LNCaP clone FGC (cell line): ENCODE measurements around the gene CLEC16A.

Experiments used
- DNase-seq: peaks from one replicate; pipeline ENCODE4 v3.0.0-alpha.2; 2011; ENCODE audit warnings: low read depth
- H3K4me3 ChIP-seq: 2 replicates; pipeline ENCODE4 v1.5.1; 2011; ENCODE audit warnings: mild to moderate bottlenecking, low read depth, low read length, control low read depth
- CTCF ChIP-seq: IDR thresholded peaks from 2 replicates; pipeline ENCODE4 v1.5.1; 2012; ENCODE audit warnings: mild to moderate bottlenecking; ENCODE audit not compliant: control insufficient read depth, insufficient read depth; ENCODE audit errors: extremely low read depth

Gene CLEC16A

DNA sequence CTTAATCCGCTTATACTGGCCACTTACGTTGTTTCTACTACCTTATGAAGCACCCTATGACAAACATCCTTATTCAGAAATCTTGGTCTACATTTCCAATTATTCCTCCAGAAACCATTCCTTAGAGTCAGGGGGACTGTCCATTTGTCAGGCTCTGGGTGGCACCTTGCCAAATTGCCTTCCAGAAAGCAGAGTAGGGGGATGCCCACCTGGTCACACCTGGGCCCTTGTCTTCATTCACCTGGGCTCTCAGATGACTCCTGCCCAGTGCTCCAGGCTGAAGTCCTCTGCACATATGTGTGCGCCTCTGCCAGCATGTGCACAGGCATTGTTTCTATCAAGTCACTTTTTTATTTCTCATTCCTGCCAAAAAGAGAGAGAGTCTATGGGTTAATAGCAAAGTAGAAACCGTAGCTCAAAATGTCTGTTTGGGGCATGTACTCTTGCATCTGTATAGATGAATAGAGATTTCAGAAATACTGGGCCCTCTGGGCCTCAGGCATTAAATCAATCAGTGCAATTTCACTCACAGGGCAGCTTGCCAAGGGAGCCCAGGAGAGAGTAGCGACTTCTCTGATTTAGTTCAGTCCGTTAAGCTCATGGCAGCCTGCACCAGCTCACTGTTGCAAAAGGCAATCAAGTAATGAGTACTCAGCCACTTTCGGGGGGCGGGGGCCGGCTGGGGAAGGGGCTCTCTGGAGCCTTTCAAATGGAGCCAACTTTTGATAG lies 207.0 kb downstream of the CLEC16A start:
- no peak for TF ChIP-seq CTCF
- H3K4me3 ChIP-seq, result no peak overlapping the region
- DNase-seq, result no peak

- no peak for TF ChIP-seq CTCF
- DNase-seq, result no peak
- H3K4me3 ChIP-seq, result no peak overlapping the region
These were observed 207.7 kb downstream of the CLEC16A start for GRCh38 chr16:11151885-11152629.

GRCh38 chr16:11152677-11153331 lies 208.4 kb downstream of the CLEC16A start:
- DNase-seq, result no peak
- H3K4me3 ChIP-seq, result no peak overlapping the region
- TF ChIP-seq CTCF, result no peak

DNA sequence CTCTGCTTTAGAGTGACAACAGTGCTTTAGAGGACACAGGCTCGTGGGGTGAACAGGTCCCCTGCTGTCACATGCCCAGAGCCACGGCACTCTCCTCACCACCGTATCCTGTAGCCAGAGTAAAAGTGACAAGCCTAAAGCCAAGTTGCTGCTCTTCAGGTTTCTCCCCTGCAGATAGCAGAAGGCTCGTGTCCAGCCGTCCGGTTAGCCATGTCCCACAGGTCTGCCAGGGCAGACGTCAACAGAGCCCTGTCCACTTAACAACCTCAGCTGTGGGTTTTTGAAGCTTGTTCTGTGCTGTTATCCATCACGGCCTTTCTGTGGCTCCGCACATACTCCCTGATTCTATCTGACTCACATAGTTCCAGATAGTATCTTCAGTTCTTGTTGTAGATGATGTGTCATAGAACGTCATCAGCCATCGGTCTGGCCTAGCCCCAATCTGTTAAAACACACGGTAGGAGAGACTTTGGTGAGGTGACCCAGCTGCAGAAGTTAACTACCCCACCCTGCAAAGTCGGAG lies 211.0 kb downstream of the CLEC16A start:
- DNase-seq, result no peak
- no peak for TF ChIP-seq CTCF
- no peak overlapping the region for H3K4me3 ChIP-seq

GRCh38 chr16:11156401-11156800 lies 212.0 kb downstream of the CLEC16A start:
- DNase-seq, result no peak
- TF ChIP-seq CTCF, result no peak
- no peak overlapping the region for H3K4me3 ChIP-seq

DNA sequence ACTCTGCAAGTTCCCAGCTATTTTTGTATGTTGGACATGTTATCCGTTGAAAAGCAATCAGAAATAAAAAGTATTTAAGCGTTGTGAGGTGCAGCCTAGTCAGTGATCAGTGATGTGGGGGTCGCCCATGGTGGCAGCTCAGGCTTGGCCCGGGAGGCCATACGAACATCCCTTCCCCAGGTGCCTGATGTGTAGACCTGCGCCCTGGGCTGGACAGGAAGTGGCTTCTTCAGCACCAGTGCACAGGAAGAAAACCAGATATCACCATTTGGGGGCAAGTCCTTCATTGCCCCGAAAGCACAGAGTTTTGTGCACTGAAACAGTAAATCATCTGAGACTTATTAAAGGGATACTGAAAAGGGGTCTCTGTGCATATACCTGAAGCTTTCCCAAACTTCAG lies 212.8 kb downstream of the CLEC16A start:
- no peak overlapping the region for H3K4me3 ChIP-seq
- no peak for TF ChIP-seq CTCF
- no peak for DNase-seq
